HCT116 (cell line): ENCODE results near the gene SUPT5H. TPM values are rescaled to one million over a fixed set of nuclear protein-coding genes. Genes with fewer than 3 reads are reported as not detected.

Source experiments
- ATAC-seq: fragments of 200-7000 bp; cut with Tn5 transposase; 2 replicates; pipeline ENCODE4 v1.9.1; 2020; ENCODE audit warnings: mild to moderate bottlenecking, moderate library complexity
- BruUV-seq: library from RNA; stranded (reverse); fragments of 400-500 nt; replicated peaks from 2 replicates; lab custom pipeline; 2021; lab: Mats Ljungman, UMichigan
- CTCF ChIA-PET: fragments of 300-600 bp; sonication (Branson Sonifier 250); formaldehyde crosslinking; loops from one replicate; lab custom pipeline; 2021; ENCODE audit warnings: antibody characterized with exemption; lab: Charles Lee
- POLR2A ChIA-PET: fragments of 300-600, 350-600 bp; sonication (Branson Sonifier 250); formaldehyde crosslinking; loops from one replicate; lab custom pipeline; 2021; ENCODE audit warnings: antibody characterized with exemption; lab: Charles Lee
- RAD21 ChIA-PET, 2 experiments: fragments of 300-600 bp; sonication (Branson Sonifier 250); formaldehyde crosslinking; loops; one replicate each; lab custom pipeline; 2023; ENCODE audit warnings: low total read pairs in 2 of 2; ENCODE audit not compliant: uncharacterized antibody in 2 of 2, unreplicated experiment in 2 of 2, low non-redundant PET in 1 of 2; lab: Charles Lee
- DNase-seq: peaks from one replicate; pipeline ENCODE4 v3.0.0-alpha.2; 2010; ENCODE audit warnings: low read depth, low spot score
- H2AFZ ChIP-seq: fragments of 200-600 bp; shearing (Covaris generic), sonication (generic); 2 replicates; pipeline ENCODE4 v1.6.1; 2017; ENCODE audit warnings: low read depth, mixed run types, mixed read lengths, antibody characterized with exemption, low read length; ENCODE audit not compliant: poor library complexity, severe bottlenecking
- H3K27ac ChIP-seq: 2 replicates; pipeline ENCODE4 v1.5.1; 2012; ENCODE audit warnings: low read depth, low read length
- H3K27me3 ChIP-seq: fragments of 200-600 bp; sonication (generic); 2 replicates; pipeline ENCODE4 v1.6.1; 2016; ENCODE audit warnings: mixed run types, low read length, mixed read lengths; ENCODE audit not compliant: insufficient read depth
- H3K36me3 ChIP-seq, 2 experiments: fragments of 200-500 bp in 1 of 2; fragments of 200-600 bp in 1 of 2; sonication (Bioruptor generic) in 1 of 2; sonication (generic) in 1 of 2; 2 replicates each; pipeline versions ENCODE4 v1.5.1 to v1.6.1; 2014 to 2016; ENCODE audit warnings: low read length in 2 of 2, inconsistent platforms in 1 of 2, mixed read lengths in 1 of 2, mixed run types in 1 of 2; ENCODE audit not compliant: insufficient read depth in 2 of 2, control insufficient read depth in 1 of 2
- H3K4me1 ChIP-seq, 2 experiments: fragments of 200-600 bp in 1 of 2; sonication (generic) in 1 of 2; 2 replicates each; pipeline versions ENCODE4 v1.5.1 to v1.6.1; 2012 to 2017; ENCODE audit warnings: low read length in 2 of 2, inconsistent platforms in 1 of 2, mild to moderate bottlenecking in 1 of 2, mixed read lengths in 1 of 2, mixed run types in 1 of 2, moderate library complexity in 1 of 2; ENCODE audit not compliant: insufficient read depth in 2 of 2, control insufficient read depth in 1 of 2
- H3K4me2 ChIP-seq: fragments of 200-600 bp; sonication (generic); 2 replicates; pipeline ENCODE4 v1.6.1; 2017; ENCODE audit warnings: mixed run types, low read length, mixed read lengths
- H3K4me3 ChIP-seq, 2 experiments: fragments of 200-600 bp in 1 of 2; sonication (generic) in 1 of 2; replicated peaks in 1 of 2; 2 replicates each; pipeline ENCODE4 v1.5.1; 2011 to 2016; ENCODE audit warnings: low read length in 2 of 2, control low read depth in 1 of 2, low read depth in 1 of 2, mild to moderate bottlenecking in 1 of 2, mixed read lengths in 1 of 2, mixed run types in 1 of 2
- H3K79me2 ChIP-seq: fragments of 200-600 bp; sonication (generic); 2 replicates; pipeline ENCODE4 v1.6.1; 2017; ENCODE audit warnings: mild to moderate bottlenecking, mixed run types, low read length, moderate library complexity, mixed read lengths; ENCODE audit not compliant: insufficient read depth
- H3K9ac ChIP-seq: fragments of 200-600 bp; sonication (generic); 2 replicates; pipeline ENCODE4 v1.6.1; 2016; ENCODE audit warnings: low read length, mixed read lengths
- H3K9me2 ChIP-seq: fragments of 200-600 bp; sonication (generic), shearing (Covaris generic); 2 replicates; pipeline ENCODE4 v1.6.1; 2017; ENCODE audit warnings: mixed run types, mild to moderate bottlenecking, moderate library complexity; ENCODE audit not compliant: insufficient read depth
- H3K9me3 ChIP-seq, 2 experiments: fragments of 200-500 bp in 1 of 2; fragments of 200-600 bp in 1 of 2; sonication (Bioruptor generic) in 1 of 2; sonication (generic) in 1 of 2; 2 replicates each; pipeline ENCODE4 v1.6.1; 2014 to 2017; ENCODE audit warnings: low read length in 2 of 2, mixed read lengths in 2 of 2, inconsistent platforms in 1 of 2, low read depth in 1 of 2, mild to moderate bottlenecking in 1 of 2, mixed run types in 1 of 2, moderate library complexity in 1 of 2; ENCODE audit not compliant: control insufficient read depth in 1 of 2, insufficient read depth in 1 of 2
- H4K20me1 ChIP-seq: fragments of 200-600 bp; sonication (generic), shearing (Covaris generic); 2 replicates; pipeline ENCODE4 v1.6.1; 2017; ENCODE audit warnings: mixed run types, mild to moderate bottlenecking, moderate library complexity; ENCODE audit not compliant: insufficient read depth
- CBX3 ChIP-seq: IDR thresholded peaks from 2 replicates; pipeline ENCODE4 v1.6.1; 2012; ENCODE audit warnings: low read depth
- FOSL1 ChIP-seq: IDR thresholded peaks from 2 replicates; pipeline ENCODE4 v1.6.1; 2012; ENCODE audit warnings: low read depth
- JUND ChIP-seq: IDR thresholded peaks from 2 replicates; pipeline ENCODE4 v1.6.1; 2012
- SIN3A ChIP-seq: IDR thresholded peaks from 2 replicates; pipeline ENCODE4 v1.6.1; 2012; ENCODE audit warnings: low read depth
- SP1 ChIP-seq: IDR thresholded peaks from 2 replicates; pipeline ENCODE4 v1.6.1; 2012; ENCODE audit warnings: low read depth
- ZFX ChIP-seq: fragments of 450-650 bp; IDR thresholded peaks from 2 replicates; pipeline ENCODE4 v1.6.1; 2017
- intact Hi-C: fragments of 100-400 bp; cut with micrococcal nuclease; formaldehyde crosslinking; loops from 2 replicates; pipeline ENCODE4 v1.10.0; 2022
- total RNA-seq: library from RNA; stranded (reverse); gene quantifications from one replicate; pipeline ENCODE4 v1.2.1, GENCODE V29; 2021; ENCODE audit not compliant: unreplicated experiment
- TF ChIP-seq, protein P1 (sequence below), 3 experiments: fragments of 200-600 bp in 1 of 3; sonication (generic) in 1 of 3; IDR thresholded peaks in 2 of 3; conservative IDR thresholded peaks in 1 of 3; 2 replicates each; pipeline ENCODE4 v1.5.1; 2012 to 2017; ENCODE audit warnings: low read depth in 2 of 3, low read length in 2 of 3, antibody characterized with exemption in 1 of 3, borderline replicate concordance in 1 of 3, control low read depth in 1 of 3, mild to moderate bottlenecking in 1 of 3, mixed read lengths in 1 of 3, mixed run types in 1 of 3, moderate library complexity in 1 of 3; ENCODE audit not compliant: insufficient read depth in 1 of 3
- TF ChIP-seq, protein P2 (sequence below): IDR thresholded peaks from 2 replicates; pipeline ENCODE4 v1.6.1; 2011; ENCODE audit warnings: mild to moderate bottlenecking, low read length, moderate library complexity; ENCODE audit not compliant: insufficient replicate concordance; ENCODE audit errors: extremely low read depth

SUPT5H gene
- total RNA-seq, 1 experiment from 2014 or later = 120 TPM

DNA sequence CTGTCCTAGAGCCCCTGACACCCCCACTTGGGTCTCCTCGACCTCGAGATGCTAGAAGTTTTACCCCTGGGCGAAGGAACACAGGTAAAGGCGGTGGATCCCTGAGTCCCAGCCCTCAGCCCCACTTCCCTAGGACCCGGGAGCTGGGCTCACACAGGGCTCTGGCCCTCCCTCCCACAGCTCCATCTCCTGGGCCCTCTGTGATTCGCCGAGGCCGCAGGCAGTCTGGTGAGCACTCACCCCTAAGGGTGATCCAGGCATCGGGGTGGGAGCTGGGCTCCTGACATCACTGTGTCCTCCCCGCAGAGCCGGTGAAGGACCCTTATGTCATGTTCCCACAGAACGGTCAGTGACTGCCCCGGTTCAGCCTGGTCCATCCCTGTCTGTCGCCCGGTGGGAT, 24.6 kb upstream of the SUPT5H start:
- Histone ChIP-seq H3K4me2 (no peak overlapping the region), H3K79me2 (no peaks in the 10 kb centered on the region), H3K4me1 (peaks cover 0 to 4% of the 10 kb centered on the region in 2 experiments; a peak in 2 of 4 replicates), H3K4me3 (no peak overlapping the region), H3K27ac (no peak overlapping the region), H3K36me3 (0 out of 4 replicates have a peak, but pooled peaks cover 0 to 4% of the 10 kb centered on the region in 2 experiments), H3K9me2 (no peaks in the 10 kb centered on the region), H2AFZ (no peak overlapping the region), H4K20me1 (no peaks in the 10 kb centered on the region), H3K9ac (no peak overlapping the region), H3K27me3 (no peaks in the 10 kb centered on the region), H3K9me3 (no peaks in the 10 kb centered on the region)
- BruUV-seq = no TSS peak
- ChIA-PET POLR2A (interaction anchor here (1.4 to 3.4 kb wide), 2 partner anchors 8 to 15 kb away, joined by 3 to 17 read pairs; partner anchors contain the start of gene RPS16), RAD21 (no interaction called here), CTCF (interaction anchor here (1.3 kb wide), 1 partner anchor 23 kb away, joined by 4 read pairs; no protein-coding TSS in a partner anchor)
- ATAC-seq (no peak), DNase-seq (no peak)
- intact Hi-C loops = no loop called here
- TF ChIP-seq JUND (no peak), CBX3 (no peak), FOSL1 (no peak), SP1 (no peak), SIN3A (no peak), ZFX (no peak)
- TF ChIP-seq, protein P1, sequence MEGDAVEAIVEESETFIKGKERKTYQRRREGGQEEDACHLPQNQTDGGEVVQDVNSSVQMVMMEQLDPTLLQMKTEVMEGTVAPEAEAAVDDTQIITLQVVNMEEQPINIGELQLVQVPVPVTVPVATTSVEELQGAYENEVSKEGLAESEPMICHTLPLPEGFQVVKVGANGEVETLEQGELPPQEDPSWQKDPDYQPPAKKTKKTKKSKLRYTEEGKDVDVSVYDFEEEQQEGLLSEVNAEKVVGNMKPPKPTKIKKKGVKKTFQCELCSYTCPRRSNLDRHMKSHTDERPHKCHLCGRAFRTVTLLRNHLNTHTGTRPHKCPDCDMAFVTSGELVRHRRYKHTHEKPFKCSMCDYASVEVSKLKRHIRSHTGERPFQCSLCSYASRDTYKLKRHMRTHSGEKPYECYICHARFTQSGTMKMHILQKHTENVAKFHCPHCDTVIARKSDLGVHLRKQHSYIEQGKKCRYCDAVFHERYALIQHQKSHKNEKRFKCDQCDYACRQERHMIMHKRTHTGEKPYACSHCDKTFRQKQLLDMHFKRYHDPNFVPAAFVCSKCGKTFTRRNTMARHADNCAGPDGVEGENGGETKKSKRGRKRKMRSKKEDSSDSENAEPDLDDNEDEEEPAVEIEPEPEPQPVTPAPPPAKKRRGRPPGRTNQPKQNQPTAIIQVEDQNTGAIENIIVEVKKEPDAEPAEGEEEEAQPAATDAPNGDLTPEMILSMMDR (IDR thresholded peaks at IDR 0.05 in 2 of 3, conservative IDR thresholded peaks at IDR 0.05 in 1 of 3; ENCODE audit: borderline replicate concordance in 1 of 3, insufficient read depth in 1 of 3, low read depth in 2 of 3, low read length in 2 of 3) = no peak
- TF ChIP-seq, protein P2, sequence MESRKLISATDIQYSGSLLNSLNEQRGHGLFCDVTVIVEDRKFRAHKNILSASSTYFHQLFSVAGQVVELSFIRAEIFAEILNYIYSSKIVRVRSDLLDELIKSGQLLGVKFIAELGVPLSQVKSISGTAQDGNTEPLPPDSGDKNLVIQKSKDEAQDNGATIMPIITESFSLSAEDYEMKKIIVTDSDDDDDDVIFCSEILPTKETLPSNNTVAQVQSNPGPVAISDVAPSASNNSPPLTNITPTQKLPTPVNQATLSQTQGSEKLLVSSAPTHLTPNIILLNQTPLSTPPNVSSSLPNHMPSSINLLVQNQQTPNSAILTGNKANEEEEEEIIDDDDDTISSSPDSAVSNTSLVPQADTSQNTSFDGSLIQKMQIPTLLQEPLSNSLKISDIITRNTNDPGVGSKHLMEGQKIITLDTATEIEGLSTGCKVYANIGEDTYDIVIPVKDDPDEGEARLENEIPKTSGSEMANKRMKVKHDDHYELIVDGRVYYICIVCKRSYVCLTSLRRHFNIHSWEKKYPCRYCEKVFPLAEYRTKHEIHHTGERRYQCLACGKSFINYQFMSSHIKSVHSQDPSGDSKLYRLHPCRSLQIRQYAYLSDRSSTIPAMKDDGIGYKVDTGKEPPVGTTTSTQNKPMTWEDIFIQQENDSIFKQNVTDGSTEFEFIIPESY = no peak
